Nephron (organoid): ENCODE results near the gene POPDC2.
A peak's percentile ranks its signal among the peaks of the same experiment; 100 is the strongest.

Source experiments
- H3K27ac Mint-ChIP-seq, 3 experiments: 2 replicates each; pipeline ENCODE4 v1.8.0; 2020; ENCODE audit warnings: mixed read lengths in 3 of 3, mild to moderate bottlenecking in 2 of 3, moderate library complexity in 1 of 3
- H3K27me3 Mint-ChIP-seq: 2 replicates; pipeline ENCODE4 v1.8.0; 2021; ENCODE audit warnings: low read depth, mild to moderate bottlenecking, moderate library complexity, mixed read lengths
- H3K36me3 Mint-ChIP-seq: 2 replicates; pipeline ENCODE4 v1.8.0; 2020; ENCODE audit warnings: low read depth, mixed read lengths
- H3K4me1 Mint-ChIP-seq: 2 replicates; pipeline ENCODE4 v1.8.0; 2020; ENCODE audit warnings: mixed read lengths
- H3K4me3 Mint-ChIP-seq, 3 experiments: 2 replicates each; pipeline ENCODE4 v1.8.0; 2020; ENCODE audit warnings: mild to moderate bottlenecking in 3 of 3, mixed read lengths in 3 of 3, moderate library complexity in 2 of 3
- H3K9me3 Mint-ChIP-seq: 2 replicates; pipeline ENCODE4 v1.8.0; 2020; ENCODE audit warnings: mixed read lengths
- TF ChIP-seq, protein P1 (sequence below), 3 experiments: fragments of 200-600 bp; sonication (generic); IDR thresholded peaks; one replicate each; pipeline ENCODE4 v1.5.0; 2021; ENCODE audit warnings: antibody characterized with exemption in 3 of 3; ENCODE audit not compliant: unreplicated experiment in 3 of 3

Gene POPDC2

DNA sequence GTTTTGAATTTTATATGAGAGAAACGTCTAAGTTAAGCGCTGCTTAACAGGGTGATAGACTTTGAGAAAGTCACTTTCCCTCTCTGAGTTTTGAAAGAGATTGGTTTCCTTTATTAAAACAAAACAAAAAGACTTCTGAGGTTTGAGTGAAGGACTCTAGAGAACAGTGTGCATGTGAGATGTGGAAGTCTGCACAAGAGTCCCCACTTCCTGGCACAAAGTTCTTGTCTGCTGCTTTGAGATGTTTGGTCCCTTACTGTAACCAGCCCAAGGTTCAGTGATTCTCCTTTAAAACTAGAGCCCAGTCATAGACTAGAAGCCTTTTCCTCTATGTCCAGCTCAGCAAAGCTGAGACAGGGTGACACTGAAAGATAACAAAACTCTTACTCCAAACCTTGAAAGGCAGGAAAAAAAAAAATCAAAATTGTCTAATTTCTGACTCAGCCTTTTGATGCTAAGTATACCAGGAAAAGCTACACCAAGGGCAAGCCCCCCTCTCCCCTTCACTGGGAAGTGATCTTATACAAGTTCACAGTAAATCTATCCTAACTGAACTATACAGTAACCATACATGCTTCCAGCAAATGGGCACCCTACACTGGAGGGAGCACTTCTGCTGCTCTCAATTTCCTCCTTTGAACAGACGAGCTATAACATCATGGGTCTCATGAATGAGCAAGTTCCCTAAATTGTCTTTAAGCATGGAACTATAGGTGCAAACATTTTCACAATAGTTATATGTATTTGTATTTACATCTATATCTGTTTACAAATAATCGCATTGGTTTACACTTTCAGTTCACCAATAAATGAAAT is 2.3 kb downstream of the POPDC2 start:
- no peaks in the 10 kb centered on the region for H3K9me3 Mint-ChIP-seq

DNA sequence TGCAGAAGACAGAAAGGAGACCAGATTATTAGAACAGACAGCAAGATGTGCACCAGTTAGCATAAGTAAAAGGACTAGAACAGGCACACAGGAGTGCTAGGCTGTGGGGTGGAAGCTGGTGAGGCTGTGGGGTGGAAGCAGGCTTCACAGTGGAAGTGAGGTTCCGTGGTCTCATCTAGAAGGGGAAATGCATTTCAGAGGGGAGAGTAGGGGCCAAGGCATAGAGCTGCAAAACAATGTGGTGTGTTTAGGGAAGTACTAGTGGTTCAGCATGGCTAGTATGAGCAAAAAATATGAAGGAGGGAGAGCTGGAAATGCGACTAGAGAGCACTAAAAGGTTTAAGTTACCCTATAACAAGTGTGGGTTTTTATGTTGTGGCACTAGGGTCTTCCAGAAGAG is 6.5 kb downstream of the POPDC2 start:
- Mint-ChIP-seq H3K36me3 (no peaks in the 10 kb centered on the region), H3K27me3 (no peaks in the 10 kb centered on the region), H3K4me3 (no peak overlapping the region), H3K27ac (no peak overlapping the region), H3K9me3 (no peaks in the 10 kb centered on the region), H3K4me1 (peaks cover 28% of the 10 kb centered on the region)
- TF ChIP-seq, protein P1, sequence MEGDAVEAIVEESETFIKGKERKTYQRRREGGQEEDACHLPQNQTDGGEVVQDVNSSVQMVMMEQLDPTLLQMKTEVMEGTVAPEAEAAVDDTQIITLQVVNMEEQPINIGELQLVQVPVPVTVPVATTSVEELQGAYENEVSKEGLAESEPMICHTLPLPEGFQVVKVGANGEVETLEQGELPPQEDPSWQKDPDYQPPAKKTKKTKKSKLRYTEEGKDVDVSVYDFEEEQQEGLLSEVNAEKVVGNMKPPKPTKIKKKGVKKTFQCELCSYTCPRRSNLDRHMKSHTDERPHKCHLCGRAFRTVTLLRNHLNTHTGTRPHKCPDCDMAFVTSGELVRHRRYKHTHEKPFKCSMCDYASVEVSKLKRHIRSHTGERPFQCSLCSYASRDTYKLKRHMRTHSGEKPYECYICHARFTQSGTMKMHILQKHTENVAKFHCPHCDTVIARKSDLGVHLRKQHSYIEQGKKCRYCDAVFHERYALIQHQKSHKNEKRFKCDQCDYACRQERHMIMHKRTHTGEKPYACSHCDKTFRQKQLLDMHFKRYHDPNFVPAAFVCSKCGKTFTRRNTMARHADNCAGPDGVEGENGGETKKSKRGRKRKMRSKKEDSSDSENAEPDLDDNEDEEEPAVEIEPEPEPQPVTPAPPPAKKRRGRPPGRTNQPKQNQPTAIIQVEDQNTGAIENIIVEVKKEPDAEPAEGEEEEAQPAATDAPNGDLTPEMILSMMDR (IDR thresholded peaks at IDR 0.05; ENCODE audit: unreplicated experiment in 3 of 3): no peak

More for the DNA sequence above, 2.3 kb downstream of the POPDC2 start:
- Mint-ChIP-seq H3K27me3 (peaks cover 3% of the 10 kb centered on the region), H3K4me3 (no peak overlapping the region), H3K4me1 (peaks cover 30% of the 10 kb centered on the region), H3K36me3 (no peaks in the 10 kb centered on the region), H3K27ac (no peak overlapping the region)
- TF ChIP-seq, protein P1 (IDR thresholded peaks at IDR 0.05; ENCODE audit: unreplicated experiment in 3 of 3): no peak

DNA sequence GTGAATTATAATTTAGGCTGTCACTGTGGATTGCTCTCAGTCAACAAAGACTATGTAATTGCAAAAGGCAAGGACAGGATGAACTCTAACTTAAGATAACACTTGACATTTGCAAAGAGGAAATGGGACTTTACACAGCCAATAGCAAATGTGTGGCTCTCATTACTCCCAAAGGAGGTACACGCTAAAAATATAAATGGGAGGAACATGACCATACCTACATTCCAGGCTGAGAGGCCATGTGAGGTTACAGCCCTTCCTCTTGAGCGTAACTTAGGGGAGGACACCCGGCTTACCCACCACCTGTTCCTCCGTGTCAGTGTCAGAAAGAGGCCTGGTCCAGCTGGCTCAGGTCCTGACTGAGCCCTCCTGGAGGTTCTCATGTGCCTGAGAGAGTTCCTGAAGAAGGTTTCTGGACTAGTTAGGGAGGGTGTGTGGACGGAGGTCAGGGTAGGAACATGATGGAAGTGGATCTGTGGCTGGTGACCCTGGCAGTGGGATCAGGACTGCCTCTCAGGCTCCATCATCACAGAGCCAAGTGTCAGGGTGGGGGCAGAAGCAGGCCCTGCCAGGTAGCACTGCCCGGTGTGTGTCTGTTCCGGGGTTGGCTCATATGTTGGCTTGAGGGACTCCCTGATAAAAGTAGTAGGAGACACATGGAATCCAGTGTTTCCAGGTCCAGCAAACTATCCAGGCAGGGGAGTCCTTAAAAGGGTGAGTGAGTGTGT is 7.9 kb downstream of the POPDC2 start:
- H3K9me3 Mint-ChIP-seq: no peaks in the 10 kb centered on the region
- H3K27ac Mint-ChIP-seq: peak overlapping the region in 1 of 3 experiments; percentile 37
- H3K27me3 Mint-ChIP-seq: peaks cover 3% of the 10 kb centered on the region
- TF ChIP-seq, protein P1 (IDR thresholded peaks at IDR 0.05; ENCODE audit: unreplicated experiment in 3 of 3): no peak
- H3K4me1 Mint-ChIP-seq: peaks cover 33% of the 10 kb centered on the region
- no peak overlapping the region for H3K4me3 Mint-ChIP-seq
- H3K36me3 Mint-ChIP-seq: no peaks in the 10 kb centered on the region

DNA sequence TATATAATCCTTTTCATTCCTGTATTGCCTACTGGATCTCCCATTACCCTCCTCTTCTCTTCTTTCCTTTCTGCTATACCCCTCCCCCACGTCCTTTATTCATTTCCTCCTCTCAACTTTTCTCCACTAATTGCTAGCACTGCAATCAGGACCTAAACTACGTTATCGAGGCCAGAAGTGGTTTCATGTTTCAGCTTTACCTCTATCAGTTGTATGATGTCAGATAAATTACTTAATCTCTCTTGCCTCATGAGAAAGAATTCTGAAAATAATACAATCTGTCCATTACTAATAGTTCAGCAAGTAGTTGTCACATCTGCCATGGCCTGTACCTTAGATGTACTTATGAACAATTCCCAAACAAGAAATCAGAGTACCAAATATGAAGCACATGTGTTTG is 10.6 kb downstream of the POPDC2 start:
- Mint-ChIP-seq H3K27me3 (peaks cover 3% of the 10 kb centered on the region), H3K36me3 (no peaks in the 10 kb centered on the region), H3K9me3 (no peaks in the 10 kb centered on the region), H3K4me1 (peaks cover 51% of the 10 kb centered on the region), H3K4me3 (no peak overlapping the region), H3K27ac (peak overlapping the region in 1 of 3 experiments; percentile 7)
- TF ChIP-seq, protein P1 (IDR thresholded peaks at IDR 0.05; ENCODE audit: unreplicated experiment in 3 of 3): no peak

DNA sequence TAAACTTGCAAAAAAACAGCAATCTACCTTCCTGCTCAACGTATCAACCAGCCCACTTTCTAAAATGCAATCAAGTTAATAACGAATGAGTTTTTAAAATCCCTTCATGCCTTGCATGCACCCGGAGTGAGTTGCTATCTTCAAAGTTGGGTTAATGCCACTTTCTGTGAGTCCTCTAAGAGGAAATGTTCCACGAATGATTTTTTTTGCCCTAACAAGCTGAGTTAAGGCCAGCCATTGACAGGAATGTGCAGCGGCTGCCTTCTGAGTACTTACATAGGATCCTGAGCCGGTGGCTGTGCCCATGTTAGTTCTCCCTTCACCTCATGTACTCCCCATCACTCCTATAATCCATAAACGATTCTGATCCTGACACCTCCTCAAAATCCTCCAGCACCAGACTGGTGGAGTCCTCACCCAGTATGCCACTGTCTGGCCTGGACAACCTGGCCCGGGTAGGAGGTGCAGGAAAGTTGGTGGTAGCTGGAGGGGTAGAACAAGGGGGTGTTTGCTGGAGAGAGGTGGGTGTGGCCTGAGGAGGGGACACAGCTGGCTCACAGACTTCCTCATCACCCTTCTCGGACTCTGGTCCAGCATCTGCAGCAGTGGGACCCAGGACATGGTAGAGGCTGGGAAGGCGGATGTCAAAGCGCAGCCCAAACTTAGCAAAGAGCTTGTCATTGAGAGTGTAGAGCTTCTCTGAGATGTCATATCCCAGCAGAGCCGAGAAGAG is 12.4 kb downstream of the POPDC2 start:
- Mint-ChIP-seq H3K4me1 (peaks cover 63% of the 10 kb centered on the region), H3K36me3 (no peaks in the 10 kb centered on the region), H3K9me3 (no peaks in the 10 kb centered on the region), H3K27me3 (peaks cover 3% of the 10 kb centered on the region), H3K4me3 (no peak overlapping the region), H3K27ac (peak overlapping the region in 1 of 3 experiments; percentile 8)
- TF ChIP-seq, protein P1 (IDR thresholded peaks at IDR 0.05; ENCODE audit: unreplicated experiment in 3 of 3): no peak
